Measurements from ENCODE around the gene CFP.

The CFP gene

GRCh38 chrX:47625365-47625764, 4.4 kb downstream of the CFP start:
- ATAC-seq (ENCODE audit: insufficient read depth, low read depth) (no peak), DNase-seq (no peak)
- Histone ChIP-seq H3K4me2 (ENCODE audit: insufficient read depth, low read length) (no peak overlapping the region), H3K4me1 (ENCODE audit: insufficient read depth, low read length) (peaks cover 26% of the 10 kb centered on the region), H3K79me2 (ENCODE audit: insufficient read depth, low read length) (no peaks in the 10 kb centered on the region), H3K9ac (ENCODE audit: low read depth, low read length) (no peak overlapping the region), H3K27me3 (ENCODE audit: insufficient read depth, low read length, poor library complexity) (no peaks in the 10 kb centered on the region), H3K27ac (ENCODE audit: low read length) (no peak overlapping the region), H3K36me3 (ENCODE audit: insufficient read depth, low read length) (no peaks in the 10 kb centered on the region), H4K20me1 (ENCODE audit: insufficient read depth, low read length) (no peaks in the 10 kb centered on the region), H2AFZ (ENCODE audit: low read depth, low read length) (no peak overlapping the region), H3K9me3 (ENCODE audit: insufficient read depth, low read length, severe bottlenecking) (no peaks in the 10 kb centered on the region), H3K4me3 (ENCODE audit: low read depth in 1 of 2, low read length in 2 of 2) (no peak overlapping the region)
- TF ChIP-seq EZH2 (IDR thresholded peaks at IDR 0.05; ENCODE audit: borderline replicate concordance, low read depth, low read length, severe bottlenecking), result no peak
- TF ChIP-seq CTCF (IDR thresholded peaks at IDR 0.05; ENCODE audit: borderline replicate concordance, extremely low read depth, low read length, poor library complexity, severe bottlenecking), result no peak

GRCh38 chrX:47623540-47624027, 6.1 kb downstream of the CFP start:
- peak overlapping the region in 1 of 2 experiments; percentile 53; a peak in 2 of 4 replicates for H3K4me3 ChIP-seq (ENCODE audit: low read depth in 1 of 2, low read length in 2 of 2)
- TF ChIP-seq EZH2 (IDR thresholded peaks at IDR 0.05; ENCODE audit: borderline replicate concordance, low read depth, low read length, severe bottlenecking), result no peak
- TF ChIP-seq CTCF (IDR thresholded peaks at IDR 0.05; ENCODE audit: borderline replicate concordance, extremely low read depth, low read length, poor library complexity, severe bottlenecking), result no peak
- H3K9ac ChIP-seq (ENCODE audit: low read depth, low read length), result peak overlapping the region; percentile 41; the same call in 1 of the 2 replicates
- H2AFZ ChIP-seq (ENCODE audit: low read depth, low read length), result peak overlapping the region; percentile 61
- ATAC-seq (ENCODE audit: insufficient read depth, low read depth) (peak; percentile 88), DNase-seq (peak; percentile 78)
- 0 out of 2 replicates have a peak overlapping the region, but pooled peaks have one; percentile 10 for H3K27ac ChIP-seq (ENCODE audit: low read length)
- H3K79me2 ChIP-seq (ENCODE audit: insufficient read depth, low read length), result no peaks in the 10 kb centered on the region
- H3K27me3 ChIP-seq (ENCODE audit: insufficient read depth, low read length, poor library complexity), result no peaks in the 10 kb centered on the region
- no peaks in the 10 kb centered on the region for H3K36me3 ChIP-seq (ENCODE audit: insufficient read depth, low read length)
- no peaks in the 10 kb centered on the region for H3K9me3 ChIP-seq (ENCODE audit: insufficient read depth, low read length, severe bottlenecking)
- H3K4me1 ChIP-seq (ENCODE audit: insufficient read depth, low read length), result peaks cover 26% of the 10 kb centered on the region
- no peaks in the 10 kb centered on the region for H4K20me1 ChIP-seq (ENCODE audit: insufficient read depth, low read length)
- H3K4me2 ChIP-seq (ENCODE audit: insufficient read depth, low read length), result peak overlapping the region; percentile 66

GRCh38 chrX:47621851-47622250, 7.9 kb downstream of the CFP start:
- DNase-seq, result no peak
- no peaks in the 10 kb centered on the region for H3K27me3 ChIP-seq (ENCODE audit: insufficient read depth, low read length, poor library complexity)
- H3K4me2 ChIP-seq (ENCODE audit: insufficient read depth, low read length), result no peak overlapping the region
- H3K36me3 ChIP-seq (ENCODE audit: insufficient read depth, low read length), result no peaks in the 10 kb centered on the region
- no peaks in the 10 kb centered on the region for H3K9me3 ChIP-seq (ENCODE audit: insufficient read depth, low read length, severe bottlenecking)
- TF ChIP-seq CTCF (IDR thresholded peaks at IDR 0.05; ENCODE audit: borderline replicate concordance, extremely low read depth, low read length, poor library complexity, severe bottlenecking) (no peak), EZH2 (IDR thresholded peaks at IDR 0.05; ENCODE audit: borderline replicate concordance, low read depth, low read length, severe bottlenecking) (no peak)
- H3K79me2 ChIP-seq (ENCODE audit: insufficient read depth, low read length), result no peaks in the 10 kb centered on the region
- H3K4me1 ChIP-seq (ENCODE audit: insufficient read depth, low read length), result peaks cover 26% of the 10 kb centered on the region
- H3K4me3 ChIP-seq (ENCODE audit: low read depth in 1 of 2, low read length in 2 of 2), result no peak overlapping the region
- H3K27ac ChIP-seq (ENCODE audit: low read length), result no peak overlapping the region
- H4K20me1 ChIP-seq (ENCODE audit: insufficient read depth, low read length), result no peaks in the 10 kb centered on the region
- no peak for ATAC-seq (ENCODE audit: insufficient read depth, low read depth)
- no peak overlapping the region for H2AFZ ChIP-seq (ENCODE audit: low read depth, low read length)
- H3K9ac ChIP-seq (ENCODE audit: low read depth, low read length), result no peak overlapping the region
